ENCODE data around the gene TENM4. TPM values are rescaled to one million over a fixed set of nuclear protein-coding genes. Genes with fewer than 3 reads are reported as not detected.

TENM4 gene
- total and polyA plus RNA-seq, 2 of the 8 experiments (the other 6 are each of a cell fraction or from before 2014, with no cell fraction given), result 3.5 to 7.2 TPM

- H3K79me1 ChIP-seq (ENCODE audit: low read depth, low read length), result no peaks in the 10 kb centered on the region; the same call in none of the 2 replicates
- no peak overlapping the region for H4K8ac ChIP-seq (ENCODE audit: extremely low read depth, insufficient read depth, low read length)
- peaks cover 0 to 16% (median 10%) of the 10 kb centered on the region in 4 experiments; a peak in 5 of 7 replicates for H3K4me1 ChIP-seq (replicated peaks in 1 of 4; ENCODE audit: control insufficient read depth in 3 of 4, insufficient read depth in 4 of 4, low read length in 3 of 4)
- no peak overlapping the region for H4K91ac ChIP-seq (replicated peaks; ENCODE audit: insufficient read length, low read length)
- TF ChIP-seq CHD2 (IDR thresholded peaks at IDR 0.05; ENCODE audit: low read length), result no peak
- TF ChIP-seq FOSL1 (IDR thresholded peaks at IDR 0.05; ENCODE audit: insufficient read depth, low read depth, low read length), result no peak
- TF ChIP-seq RNF2 (IDR thresholded peaks at IDR 0.05; ENCODE audit: borderline replicate concordance, low read depth, low read length, missing control alignments, poor library complexity, severe bottlenecking), result no peak
- TF ChIP-seq RAD21 (IDR thresholded peaks at IDR 0.05 in 1 of 2, conservative IDR thresholded peaks at IDR 0.05 in 1 of 2; ENCODE audit: low read depth in 2 of 2, low read length in 2 of 2), result no peak
- TF ChIP-seq HDAC2 (IDR thresholded peaks at IDR 0.05; ENCODE audit: borderline replicate concordance in 1 of 2, low read depth in 2 of 2, low read length in 2 of 2), result no peak
- TF ChIP-seq BACH1 (IDR thresholded peaks at IDR 0.05; ENCODE audit: low read length), result no peak
- no peak for TF ChIP-seq SP1 (IDR thresholded peaks at IDR 0.05; ENCODE audit: low read depth, low read length)
- no peak overlapping the region for H3K18ac ChIP-seq (ENCODE audit: extremely low read depth, low read length)
- FAIRE-seq, result no peak
- H4K20me1 ChIP-seq (replicated peaks in 1 of 2; ENCODE audit: control insufficient read depth in 1 of 2, insufficient read depth in 2 of 2, low read length in 2 of 2), result peaks cover 0 to 4% of the 10 kb centered on the region in 2 experiments
- H2AFZ ChIP-seq (ENCODE audit: low read length), result no peak overlapping the region
- no peaks in the 10 kb centered on the region; the same call in 1 of the 2 replicates for H3K23me2 ChIP-seq (ENCODE audit: low read depth, low read length)
- no peak for DNase-seq (ENCODE audit: low read depth in 1 of 2, low spot score in 2 of 2)
- H3K4me3 ChIP-seq (ENCODE audit: extremely low read depth in 1 of 4, insufficient read depth in 2 of 4, low read depth in 3 of 4, low read length in 4 of 4), result no peak overlapping the region
- H2BK12ac ChIP-seq (ENCODE audit: low read depth, low read length), result no peak overlapping the region
- no peak overlapping the region for H3K23ac ChIP-seq (ENCODE audit: insufficient read length)
- no peak overlapping the region for H4K5ac ChIP-seq (ENCODE audit: insufficient read length, low read depth, low read length)
- no peak overlapping the region for H3K56ac ChIP-seq (replicated peaks; ENCODE audit: insufficient read length, low read depth, low read length)
- no peak overlapping the region for H3K27ac ChIP-seq (ENCODE audit: low read depth, low read length)
- H3K27me3 ChIP-seq (replicated peaks in 1 of 4; ENCODE audit: control insufficient read depth in 3 of 4, extremely low read depth in 1 of 4, insufficient read depth in 3 of 4, low read length in 3 of 4), result peaks cover 8 to 21% (median 14%) of the 10 kb centered on the region in 4 experiments
- WGBS, 2 experiments (ENCODE audit: extremely low coverage in 1 of 2, insufficient coverage in 1 of 2, insufficient read length in 1 of 2, insufficient replicate concordance in 2 of 2, low coverage in 1 of 2, low lambda C conversion rate in 2 of 2, missing lambda C conversion rate in 1 of 2), result 65% methylated on average over 1 of the region's 1 CpG; no CpG with 5 or more reads in 1 of the 2 experiments
- no peak overlapping the region for H3K14ac ChIP-seq (ENCODE audit: insufficient read length)
- no peak overlapping the region for H3K4ac ChIP-seq (replicated peaks; ENCODE audit: insufficient read length, low read depth, low read length)
- no peak overlapping the region for H2BK5ac ChIP-seq (ENCODE audit: low read depth, low read length)
- no peaks in the 10 kb centered on the region for H3K9me3 ChIP-seq (ENCODE audit: insufficient read depth in 2 of 2, low read depth in 1 of 2, low read length in 1 of 2)
- no peak overlapping the region for H2BK120ac ChIP-seq (replicated peaks; ENCODE audit: low read depth, low read length)
- no peak overlapping the region for H2BK15ac ChIP-seq (ENCODE audit: low read length)
- no peak overlapping the region for H3K4me2 ChIP-seq (ENCODE audit: insufficient read depth in 1 of 2, low read depth in 2 of 2, low read length in 2 of 2)
- H2AK5ac ChIP-seq (ENCODE audit: low read depth, low read length), result no peak overlapping the region
- peaks cover 0 to 2% of the 10 kb centered on the region in 2 experiments; a peak in 1 of 4 replicates for H3K79me2 ChIP-seq (ENCODE audit: control insufficient read depth in 1 of 2, insufficient read depth in 2 of 2, low read length in 2 of 2)
- H3K9ac ChIP-seq (replicated peaks in 1 of 4; ENCODE audit: extremely low read depth in 1 of 4, low read depth in 3 of 4, low read length in 3 of 4), result no peak overlapping the region
- H3K36me3 ChIP-seq (ENCODE audit: control insufficient read depth in 2 of 4, insufficient read depth in 4 of 4, low read length in 3 of 4), result no peaks in the 10 kb centered on the region
- no peak overlapping the region for H2BK20ac ChIP-seq (ENCODE audit: low read length)
- ChIA-PET POLR2A (ENCODE audit: partially characterized antibody) (no interaction called here), CTCF (ENCODE audit: partially characterized antibody) (interaction anchor here (1.3 to 4.4 kb wide), 6 partner anchors 9 to 786 kb away, joined by 3 to 17 read pairs (median 6); partner anchors contain the start of gene TENM4)
These were observed 9.3 kb downstream of the TENM4 start for GRCh38 chr11:79431535-79431934.
